ENCODE results near the gene DPY19L3.
"Not testable (repeated sequence)": the region's sequence is repeated elsewhere in the genome, so short reads cannot be mapped to it uniquely, and the experiment has no call there.

Gene DPY19L3

DNA sequence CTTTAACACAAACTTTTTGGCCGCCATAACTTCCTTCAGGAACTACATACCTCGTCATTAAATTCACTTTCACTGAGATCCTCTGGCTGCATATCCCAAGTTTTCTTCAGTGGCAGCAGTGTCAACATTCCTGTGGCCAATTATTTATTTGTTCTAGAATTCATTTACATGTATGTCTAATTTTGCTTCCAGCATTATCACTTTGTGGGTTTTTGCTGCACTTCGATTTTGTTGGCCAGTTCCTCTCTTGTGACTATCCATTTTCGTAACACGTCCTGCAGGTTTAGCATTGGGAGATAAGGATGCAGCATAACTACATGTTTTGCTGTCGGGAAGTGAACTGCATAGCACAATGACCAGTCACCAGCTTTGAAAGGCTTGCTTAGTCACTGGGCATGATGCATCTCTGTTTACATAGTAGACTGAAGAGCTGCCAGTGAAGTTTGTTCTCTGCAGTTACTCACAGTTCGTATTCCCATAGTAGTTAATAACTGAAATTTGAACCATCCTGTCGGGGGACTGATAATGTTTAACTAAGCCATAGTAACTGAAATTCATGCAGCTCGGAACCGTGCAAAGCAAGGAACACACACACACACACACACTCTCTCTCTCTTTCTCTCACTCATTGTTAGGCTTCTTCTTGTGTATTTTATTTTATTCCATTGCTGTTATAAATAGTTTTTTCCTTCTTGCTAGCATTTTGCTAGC lies 31.8 kb upstream of the DPY19L3 start:
- Histone ChIP-seq H3K9ac (ENCODE audit: low read depth, low read length) (no peak overlapping the region), H3K79me2 (ENCODE audit: insufficient read depth, low read length) (peaks cover 50% of the 10 kb centered on the region), H2AFZ (ENCODE audit: low read depth, low read length) (no peak overlapping the region), H4K20me1 (ENCODE audit: insufficient read depth, low read length) (peaks cover 29% of the 10 kb centered on the region), H3K4me3 (ENCODE audit: low read depth in 1 of 2, low read length in 2 of 2) (no peak overlapping the region), H3K36me3 (ENCODE audit: insufficient read depth, low read length) (peaks cover 82% of the 10 kb centered on the region), H3K4me1 (ENCODE audit: insufficient read depth, low read length) (no peaks in the 10 kb centered on the region), H3K27me3 (ENCODE audit: insufficient read depth, low read length, poor library complexity) (no peaks in the 10 kb centered on the region), H3K27ac (ENCODE audit: low read length) (no peak overlapping the region), H3K4me2 (ENCODE audit: insufficient read depth, low read length) (no peak overlapping the region), H3K9me3 (ENCODE audit: insufficient read depth, low read length, severe bottlenecking) (no peaks in the 10 kb centered on the region)
- TF ChIP-seq, protein P1, sequence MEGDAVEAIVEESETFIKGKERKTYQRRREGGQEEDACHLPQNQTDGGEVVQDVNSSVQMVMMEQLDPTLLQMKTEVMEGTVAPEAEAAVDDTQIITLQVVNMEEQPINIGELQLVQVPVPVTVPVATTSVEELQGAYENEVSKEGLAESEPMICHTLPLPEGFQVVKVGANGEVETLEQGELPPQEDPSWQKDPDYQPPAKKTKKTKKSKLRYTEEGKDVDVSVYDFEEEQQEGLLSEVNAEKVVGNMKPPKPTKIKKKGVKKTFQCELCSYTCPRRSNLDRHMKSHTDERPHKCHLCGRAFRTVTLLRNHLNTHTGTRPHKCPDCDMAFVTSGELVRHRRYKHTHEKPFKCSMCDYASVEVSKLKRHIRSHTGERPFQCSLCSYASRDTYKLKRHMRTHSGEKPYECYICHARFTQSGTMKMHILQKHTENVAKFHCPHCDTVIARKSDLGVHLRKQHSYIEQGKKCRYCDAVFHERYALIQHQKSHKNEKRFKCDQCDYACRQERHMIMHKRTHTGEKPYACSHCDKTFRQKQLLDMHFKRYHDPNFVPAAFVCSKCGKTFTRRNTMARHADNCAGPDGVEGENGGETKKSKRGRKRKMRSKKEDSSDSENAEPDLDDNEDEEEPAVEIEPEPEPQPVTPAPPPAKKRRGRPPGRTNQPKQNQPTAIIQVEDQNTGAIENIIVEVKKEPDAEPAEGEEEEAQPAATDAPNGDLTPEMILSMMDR (IDR thresholded peaks at IDR 0.05; ENCODE audit: borderline replicate concordance, extremely low read depth, low read length, poor library complexity, severe bottlenecking), result no peak
- no peak for TF ChIP-seq EZH2 (IDR thresholded peaks at IDR 0.05; ENCODE audit: borderline replicate concordance, low read depth, low read length, severe bottlenecking)
- no peak for ATAC-seq (ENCODE audit: insufficient read depth, low read depth)
- no peak for DNase-seq

- peaks cover 83% of the 10 kb centered on the region for H3K36me3 ChIP-seq (ENCODE audit: insufficient read depth, low read length)
- H3K9ac ChIP-seq (ENCODE audit: low read depth, low read length), result not testable (repeated sequence)
Observed at GRCh38 chr19:32374362-32374761, 31.2 kb upstream of the DPY19L3 start.

DNA sequence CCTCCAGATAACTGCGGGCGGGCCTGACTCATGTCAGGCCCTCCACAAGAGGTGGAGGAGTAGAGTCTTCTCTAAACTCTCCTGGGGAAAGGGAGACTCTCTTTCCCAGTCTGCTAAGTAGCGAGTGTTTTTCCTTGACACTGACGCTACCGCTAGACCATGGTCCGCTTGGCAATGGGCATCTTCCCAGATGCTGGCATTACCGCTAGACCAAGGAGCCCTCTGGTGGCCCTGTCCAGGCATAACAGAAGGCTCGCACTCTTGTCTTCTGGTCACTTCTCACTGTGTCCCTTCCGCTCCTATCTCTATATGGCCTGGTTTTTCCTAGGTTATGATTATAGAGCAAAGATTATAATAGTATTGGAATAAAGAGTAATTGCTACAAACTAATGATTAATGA lies 28.5 kb upstream of the DPY19L3 start:
- H3K4me3 ChIP-seq (ENCODE audit: low read depth in 1 of 2, low read length in 2 of 2); DNase-seq; H3K9ac ChIP-seq (ENCODE audit: low read depth, low read length); H3K4me1 ChIP-seq (ENCODE audit: insufficient read depth, low read length); H3K4me2 ChIP-seq (ENCODE audit: insufficient read depth, low read length); H3K9me3 ChIP-seq (ENCODE audit: insufficient read depth, low read length, severe bottlenecking); H3K27me3 ChIP-seq (ENCODE audit: insufficient read depth, low read length, poor library complexity); H3K27ac ChIP-seq (ENCODE audit: low read length); ATAC-seq (ENCODE audit: insufficient read depth, low read depth); H2AFZ ChIP-seq (ENCODE audit: low read depth, low read length): not testable (repeated sequence)
- TF ChIP-seq, protein P1 (IDR thresholded peaks at IDR 0.05; ENCODE audit: borderline replicate concordance, extremely low read depth, low read length, poor library complexity, severe bottlenecking), result peak; percentile 42
- Histone ChIP-seq H3K36me3 (ENCODE audit: insufficient read depth, low read length) (peaks cover 90% of the 10 kb centered on the region), H3K79me2 (ENCODE audit: insufficient read depth, low read length) (peaks cover 26% of the 10 kb centered on the region), H4K20me1 (ENCODE audit: insufficient read depth, low read length) (peaks cover 21% of the 10 kb centered on the region; the same call in 1 of the 2 replicates)

More at GRCh38 chr19:32374362-32374761, 31.2 kb upstream of the DPY19L3 start:
- Histone ChIP-seq H3K79me2 (ENCODE audit: insufficient read depth, low read length) (peaks cover 43% of the 10 kb centered on the region), H4K20me1 (ENCODE audit: insufficient read depth, low read length) (peaks cover 23% of the 10 kb centered on the region)
- H3K4me1 ChIP-seq (ENCODE audit: insufficient read depth, low read length); H3K4me3 ChIP-seq (ENCODE audit: low read depth in 1 of 2, low read length in 2 of 2); ATAC-seq (ENCODE audit: insufficient read depth, low read depth); H3K9me3 ChIP-seq (ENCODE audit: insufficient read depth, low read length, severe bottlenecking); H3K27ac ChIP-seq (ENCODE audit: low read length); DNase-seq; H3K4me2 ChIP-seq (ENCODE audit: insufficient read depth, low read length); H2AFZ ChIP-seq (ENCODE audit: low read depth, low read length); H3K27me3 ChIP-seq (ENCODE audit: insufficient read depth, low read length, poor library complexity): not testable (repeated sequence)

GRCh38 chr19:32380269-32380668 lies 25.3 kb upstream of the DPY19L3 start:
- no peak for TF ChIP-seq EZH2 (IDR thresholded peaks at IDR 0.05; ENCODE audit: borderline replicate concordance, low read depth, low read length, severe bottlenecking)
- TF ChIP-seq, protein P1 (IDR thresholded peaks at IDR 0.05; ENCODE audit: borderline replicate concordance, extremely low read depth, low read length, poor library complexity, severe bottlenecking), result no peak
- Histone ChIP-seq H2AFZ (ENCODE audit: low read depth, low read length) (no peak overlapping the region), H3K4me3 (ENCODE audit: low read depth in 1 of 2, low read length in 2 of 2) (no peak overlapping the region), H3K79me2 (ENCODE audit: insufficient read depth, low read length) (peaks cover 5% of the 10 kb centered on the region; the same call in 1 of the 2 replicates), H3K36me3 (ENCODE audit: insufficient read depth, low read length) (peaks cover 86% of the 10 kb centered on the region), H3K4me1 (ENCODE audit: insufficient read depth, low read length) (no peaks in the 10 kb centered on the region), H3K9me3 (ENCODE audit: insufficient read depth, low read length, severe bottlenecking) (no peaks in the 10 kb centered on the region), H3K4me2 (ENCODE audit: insufficient read depth, low read length) (no peak overlapping the region), H3K27ac (ENCODE audit: low read length) (no peak overlapping the region), H4K20me1 (ENCODE audit: insufficient read depth, low read length) (peaks cover 7% of the 10 kb centered on the region; the same call in 1 of the 2 replicates), H3K27me3 (ENCODE audit: insufficient read depth, low read length, poor library complexity) (no peaks in the 10 kb centered on the region), H3K9ac (ENCODE audit: low read depth, low read length) (no peak overlapping the region)
- no peak for ATAC-seq (ENCODE audit: insufficient read depth, low read depth)
- no peak for DNase-seq
